ENCODE results near the gene GRM8.

The GRM8 gene

DNA sequence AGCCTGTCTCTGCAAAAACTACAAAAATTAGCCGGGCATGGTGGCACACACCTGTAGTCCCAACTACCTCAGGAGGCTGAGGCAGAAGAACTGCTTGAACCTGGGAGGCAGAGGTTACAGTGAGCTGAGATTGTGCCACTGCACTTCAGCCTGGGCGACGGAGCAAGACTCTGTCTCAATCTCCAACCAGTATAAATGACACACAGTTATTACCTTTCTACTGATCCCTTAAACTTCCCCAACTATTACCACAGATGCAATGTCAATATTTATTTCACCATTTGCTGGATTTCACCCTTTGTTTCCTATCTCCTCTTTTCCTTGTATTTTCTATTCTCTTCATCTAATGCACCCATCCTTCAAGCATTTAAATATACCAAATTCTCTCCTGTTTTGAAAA lies 431.8 kb downstream of the GRM8 start:
- DNase-seq (ENCODE audit: extremely low read depth in 1 of 2, low read depth in 1 of 2): no peak

DNA sequence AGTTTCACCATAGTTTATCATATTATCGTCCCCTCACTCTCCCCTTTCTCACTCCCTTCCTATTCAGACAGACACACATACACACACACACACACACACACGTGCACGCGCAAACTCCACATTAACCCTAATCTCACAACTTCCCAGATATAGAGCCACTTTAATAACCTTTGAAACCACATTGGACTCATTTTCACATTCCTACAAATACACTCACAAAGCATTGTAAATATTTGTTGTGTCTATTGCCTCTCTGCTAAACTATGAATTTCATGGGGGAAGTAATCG lies 433.6 kb downstream of the GRM8 start:
- DNase-seq (ENCODE audit: extremely low read depth in 1 of 2, low read depth in 1 of 2): no peak

DNA sequence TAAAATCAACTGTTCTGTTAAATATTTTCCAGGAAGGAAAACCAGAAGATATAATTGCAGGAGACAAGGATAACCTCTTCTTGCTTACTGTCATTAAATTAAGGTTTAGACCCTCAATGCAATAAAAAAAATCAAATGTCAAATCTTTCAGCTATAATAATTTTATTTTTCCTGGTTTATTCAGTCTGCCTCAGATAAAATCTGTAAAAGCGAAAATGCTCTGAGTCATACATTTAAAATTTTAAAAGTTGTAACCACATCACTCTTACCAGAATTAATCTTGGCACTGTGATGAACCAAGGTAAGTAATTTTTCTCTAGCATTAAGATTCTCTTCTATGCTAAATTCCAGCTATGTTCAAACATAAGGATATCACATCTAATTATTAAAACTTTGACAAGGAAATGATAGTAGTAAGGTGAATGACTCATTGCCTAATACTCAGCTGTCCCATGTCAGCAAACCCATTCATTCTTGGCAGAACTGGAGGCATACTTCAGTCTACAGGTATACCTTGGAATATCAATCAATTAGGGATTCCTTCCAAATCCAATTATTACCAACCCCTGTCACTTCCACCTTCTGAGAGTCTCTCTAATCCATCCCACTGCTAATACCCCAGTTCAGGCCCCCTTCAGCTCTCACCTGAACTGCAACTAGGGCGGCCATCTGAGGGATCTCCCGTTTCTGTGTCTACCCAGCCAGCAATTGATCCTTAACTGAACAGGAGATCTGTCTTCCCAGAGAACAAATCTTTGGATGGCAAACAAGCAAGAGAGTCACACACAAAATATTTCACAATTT lies 434.1 kb downstream of the GRM8 start:
- DNase-seq (ENCODE audit: extremely low read depth in 1 of 2, low read depth in 1 of 2): no peak

DNA sequence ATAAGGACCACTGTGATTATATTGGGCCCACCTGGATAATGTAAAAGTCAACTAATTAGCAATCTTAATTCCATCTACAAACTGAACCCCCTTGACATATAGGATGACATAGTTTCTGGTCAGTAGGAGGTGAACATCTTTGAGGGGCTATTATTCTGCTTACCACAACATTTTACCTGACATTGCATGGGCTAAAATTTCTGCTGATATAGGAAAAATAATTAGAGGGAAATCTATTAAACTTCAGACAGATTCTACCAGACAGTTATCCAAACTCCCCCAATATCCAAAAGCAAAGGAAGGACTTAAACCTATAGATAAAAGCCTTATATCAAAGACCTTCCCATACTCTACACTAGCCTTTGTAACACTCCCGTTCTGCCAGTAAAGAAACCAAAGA lies 443.6 kb downstream of the GRM8 start:
- no peak for DNase-seq (ENCODE audit: extremely low read depth in 1 of 2, low read depth in 1 of 2)

DNA sequence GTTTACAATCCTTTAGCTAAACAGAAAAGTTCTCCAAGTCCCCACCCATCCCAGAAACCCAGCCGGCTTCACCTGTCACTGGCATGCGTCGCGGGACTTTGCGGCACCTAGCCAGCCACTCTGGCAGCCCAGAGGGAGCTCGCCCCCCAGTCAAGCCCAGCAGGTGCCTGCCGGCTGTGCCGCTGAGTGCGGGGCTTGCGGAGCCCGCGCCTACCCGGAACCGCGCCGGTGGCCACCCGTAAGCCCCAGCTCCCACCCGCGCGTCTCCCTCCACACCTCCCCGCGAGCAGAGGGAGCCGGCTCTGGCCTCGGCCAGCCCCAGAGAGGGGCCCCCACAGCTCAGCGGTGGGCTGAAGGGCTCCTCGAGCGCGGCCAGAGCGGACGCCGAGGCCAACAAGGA lies 446.1 kb downstream of the GRM8 start:
- DNase-seq (ENCODE audit: extremely low read depth in 1 of 2, low read depth in 1 of 2): no peak

DNA sequence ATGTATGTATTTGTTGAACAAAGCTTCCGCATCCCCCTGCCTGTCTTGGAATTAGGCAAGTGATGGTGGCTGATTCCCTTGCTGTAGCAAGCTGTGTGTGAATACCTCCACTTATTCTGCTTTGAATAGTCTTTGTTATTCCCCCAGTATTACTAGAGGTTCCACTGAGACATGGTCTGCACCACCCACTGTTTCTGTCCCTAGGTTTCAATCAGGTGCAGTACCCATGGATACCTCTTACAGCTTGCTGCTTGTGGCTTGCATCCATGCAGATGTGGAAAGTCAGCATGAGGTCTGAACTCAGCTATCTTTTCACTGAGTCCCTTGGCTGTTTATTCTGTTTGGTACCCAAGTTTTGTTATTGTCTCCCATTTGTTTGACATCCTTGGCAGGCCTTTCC lies 447.4 kb downstream of the GRM8 start:
- no peak for DNase-seq (ENCODE audit: extremely low read depth in 1 of 2, low read depth in 1 of 2)

DNA sequence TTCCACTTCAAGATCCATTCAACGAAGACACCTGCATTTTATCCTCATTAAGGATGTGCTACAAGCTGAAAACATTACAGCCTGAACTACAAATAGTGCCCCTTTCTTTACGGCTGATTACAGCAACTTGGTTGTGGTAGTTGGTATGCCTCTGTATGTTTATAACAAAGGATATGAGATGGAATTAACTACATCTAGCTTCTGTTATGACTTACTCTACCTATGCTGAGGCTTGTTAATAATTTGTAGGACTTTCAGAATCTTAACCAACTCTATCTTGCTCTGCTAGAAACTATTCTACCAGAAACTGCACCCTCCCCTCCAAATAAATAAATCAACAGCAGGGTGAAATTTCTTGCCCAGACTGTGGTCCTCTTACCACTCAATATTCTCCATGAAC lies 448.1 kb downstream of the GRM8 start:
- DNase-seq (ENCODE audit: extremely low read depth in 1 of 2, low read depth in 1 of 2): no peak

DNA sequence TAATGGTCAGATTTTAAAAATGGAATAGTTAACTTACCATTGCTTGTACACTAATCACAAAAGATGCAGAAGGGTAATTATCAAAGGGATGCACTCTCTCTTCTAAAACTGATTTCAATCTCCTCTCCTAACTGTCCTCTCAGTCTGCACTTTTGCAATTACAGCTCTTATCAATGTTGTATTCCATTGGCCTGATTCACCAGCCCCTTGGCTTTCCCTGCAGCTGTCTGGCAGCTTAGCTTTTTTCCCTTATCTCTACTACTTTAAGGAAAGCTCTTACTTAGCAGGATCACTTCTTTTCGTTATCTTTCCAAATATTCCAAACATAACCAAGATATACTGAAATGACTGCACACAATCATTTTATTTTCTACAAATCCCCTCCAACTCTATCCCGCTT lies 448.8 kb downstream of the GRM8 start:
- no peak for DNase-seq (ENCODE audit: extremely low read depth in 1 of 2, low read depth in 1 of 2)

DNA sequence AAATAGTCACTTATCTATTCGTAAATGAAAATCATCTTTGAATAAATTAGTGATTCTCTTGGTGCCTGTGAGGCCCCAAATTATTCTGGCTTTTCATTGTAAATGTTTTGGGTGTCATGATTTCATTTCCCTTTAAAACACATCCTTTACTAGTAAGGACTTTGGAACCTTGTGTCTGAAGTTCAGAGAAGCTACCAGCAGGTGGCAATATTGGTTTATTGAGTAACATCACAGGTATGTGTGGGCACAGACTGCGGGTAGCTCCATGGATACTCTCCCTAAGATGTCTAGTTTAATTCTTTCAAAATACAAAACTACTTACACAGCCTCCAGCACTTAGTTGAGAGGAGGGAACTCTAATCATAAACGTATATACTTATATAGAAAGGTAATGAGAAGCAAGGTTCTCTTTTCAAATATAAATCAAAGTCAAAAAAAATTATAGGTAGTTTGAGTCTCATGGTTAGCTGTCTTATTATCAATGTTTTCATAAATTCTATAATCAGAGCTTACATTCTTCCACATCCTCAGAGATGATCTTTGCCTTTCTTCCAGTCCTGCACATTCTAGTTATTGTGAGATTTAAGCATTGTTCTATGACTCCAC lies 449.6 kb downstream of the GRM8 start:
- no peak for DNase-seq (ENCODE audit: extremely low read depth in 1 of 2, low read depth in 1 of 2)

DNA sequence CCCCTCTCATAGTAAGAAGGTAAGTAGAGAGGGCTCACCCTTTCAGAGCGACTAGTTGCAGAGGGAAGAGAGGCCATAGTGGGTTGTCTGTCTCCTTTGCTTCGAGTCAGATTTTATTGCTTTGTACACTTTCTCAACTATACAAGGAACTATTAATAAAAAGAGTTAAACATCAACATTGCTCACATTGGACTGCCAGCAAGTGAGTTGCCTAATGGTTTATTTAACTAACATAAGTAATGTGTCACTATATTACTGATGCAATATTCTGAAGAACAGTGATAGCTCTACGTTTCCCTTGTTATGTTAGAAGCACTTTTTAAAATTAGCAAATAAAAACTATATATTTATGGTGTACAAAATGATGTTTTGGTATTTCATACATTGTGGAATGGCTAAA lies 451.0 kb downstream of the GRM8 start:
- DNase-seq (ENCODE audit: extremely low read depth in 1 of 2, low read depth in 1 of 2): no peak

DNA sequence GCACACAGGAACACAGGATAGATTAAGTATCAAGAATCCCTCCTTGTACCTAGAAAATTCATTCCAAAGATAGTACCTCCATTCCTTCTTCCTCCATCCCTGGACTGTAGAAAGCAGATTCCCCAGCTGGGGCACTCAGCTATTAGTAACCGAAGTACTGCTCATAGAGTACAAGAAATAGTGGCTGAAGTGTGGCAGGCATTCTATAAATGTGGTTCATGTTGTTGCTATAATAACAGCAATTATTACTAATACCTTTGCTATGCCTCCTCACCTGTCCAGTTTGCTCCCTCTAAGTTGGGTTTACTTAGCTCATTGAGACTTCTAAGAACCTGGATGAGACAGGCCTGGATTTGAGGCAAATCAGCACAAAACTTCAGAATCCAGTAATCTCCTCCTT lies 453.2 kb downstream of the GRM8 start:
- no peak for DNase-seq (ENCODE audit: extremely low read depth in 1 of 2, low read depth in 1 of 2)

DNA sequence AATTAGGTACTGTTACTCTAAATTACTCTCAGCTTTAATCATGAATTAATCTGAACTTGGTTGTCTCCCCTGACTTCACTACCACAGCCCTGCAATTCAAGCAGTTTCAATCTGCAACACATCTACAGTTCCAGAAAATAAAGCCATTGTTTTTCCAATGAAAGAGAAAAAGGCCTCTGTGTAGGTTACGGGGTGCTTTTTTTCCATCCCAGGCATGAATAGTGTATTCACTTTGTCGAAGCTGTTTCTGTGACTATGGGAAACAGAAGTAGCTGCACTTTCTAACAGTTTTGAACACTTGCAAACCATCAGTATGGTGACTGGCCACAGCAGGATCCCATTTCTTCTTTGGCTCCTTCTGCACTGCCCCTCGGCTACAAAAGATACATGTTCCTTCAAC lies 460.2 kb downstream of the GRM8 start:
- DNase-seq (ENCODE audit: extremely low read depth in 1 of 2, low read depth in 1 of 2): no peak

DNA sequence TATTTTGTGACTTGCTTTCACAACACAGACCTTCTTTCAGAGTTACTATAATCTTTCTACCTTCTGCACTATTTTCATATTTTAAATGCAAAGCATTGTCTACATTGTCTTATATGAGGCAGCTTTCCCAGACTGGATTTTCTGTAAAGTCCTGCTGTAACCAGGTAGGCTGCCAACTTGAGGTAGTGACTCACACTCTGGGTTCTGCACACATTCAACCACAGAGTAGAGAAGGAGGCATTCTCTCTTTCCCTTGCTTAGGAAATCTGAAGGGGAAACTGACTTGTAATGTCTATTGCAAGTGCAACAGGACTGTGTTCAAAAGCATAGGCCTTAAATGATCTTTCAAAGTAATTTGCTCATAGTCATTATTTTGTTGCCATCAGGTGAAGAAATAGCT lies 461.4 kb downstream of the GRM8 start:
- DNase-seq (ENCODE audit: extremely low read depth in 1 of 2, low read depth in 1 of 2): no peak

DNA sequence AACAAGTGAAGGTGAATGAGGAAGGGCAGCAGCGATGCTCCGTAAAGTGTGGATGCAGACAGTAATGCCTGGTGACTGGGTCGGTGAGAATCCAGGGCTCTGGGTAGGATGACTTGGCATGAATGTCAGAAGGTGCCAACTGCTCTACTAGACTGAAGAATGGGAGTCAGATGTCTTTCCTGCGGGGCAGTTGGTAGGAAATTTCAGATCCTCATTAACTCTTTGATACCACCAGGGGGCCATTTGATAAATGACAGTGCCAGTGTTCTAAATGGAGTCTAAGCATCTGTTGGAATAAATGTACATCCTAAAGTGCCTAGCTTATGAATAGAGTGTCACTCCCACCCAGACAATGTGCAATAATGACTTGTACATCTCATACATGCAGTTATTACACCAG lies 462.0 kb downstream of the GRM8 start:
- no peak for DNase-seq (ENCODE audit: extremely low read depth in 1 of 2, low read depth in 1 of 2)

DNA sequence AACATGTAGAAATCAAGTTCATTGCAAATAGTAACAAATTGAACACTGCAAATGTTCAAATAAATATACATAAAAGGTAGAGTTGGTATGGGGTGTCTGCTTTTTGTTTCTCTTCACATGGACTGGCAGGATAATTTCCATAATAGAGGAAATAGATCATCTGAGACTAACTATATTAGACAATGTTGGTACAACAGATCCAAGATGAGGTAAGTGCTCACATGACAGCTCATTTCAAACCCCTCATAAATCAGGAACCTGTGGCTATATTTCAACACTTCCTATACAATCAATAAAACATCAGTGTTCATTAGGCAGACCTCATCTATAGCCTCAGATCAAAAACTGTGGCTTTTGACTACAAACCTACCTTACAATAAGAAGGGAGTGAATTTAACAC lies 469.1 kb downstream of the GRM8 start:
- DNase-seq (ENCODE audit: extremely low read depth in 1 of 2, low read depth in 1 of 2): no peak

DNA sequence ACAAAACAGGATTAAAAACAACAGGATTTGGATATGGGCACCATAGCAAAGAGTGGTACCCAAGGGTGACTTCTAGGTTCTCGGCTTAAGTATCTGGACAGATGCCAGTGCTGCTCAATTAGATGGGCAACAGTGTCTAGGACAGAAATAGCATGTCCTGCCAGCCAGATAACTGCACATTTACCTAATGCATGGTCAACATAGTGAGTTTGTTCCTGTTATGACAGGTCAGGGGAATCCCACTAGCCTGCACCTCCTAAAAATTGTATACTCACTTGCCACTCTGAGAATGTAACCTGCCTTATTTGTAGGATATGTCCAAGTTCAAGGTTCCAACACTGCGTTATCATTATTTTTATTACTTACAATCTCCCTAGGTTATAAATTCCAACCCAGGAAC lies 471.7 kb downstream of the GRM8 start:
- DNase-seq (ENCODE audit: extremely low read depth in 1 of 2, low read depth in 1 of 2): no peak

DNA sequence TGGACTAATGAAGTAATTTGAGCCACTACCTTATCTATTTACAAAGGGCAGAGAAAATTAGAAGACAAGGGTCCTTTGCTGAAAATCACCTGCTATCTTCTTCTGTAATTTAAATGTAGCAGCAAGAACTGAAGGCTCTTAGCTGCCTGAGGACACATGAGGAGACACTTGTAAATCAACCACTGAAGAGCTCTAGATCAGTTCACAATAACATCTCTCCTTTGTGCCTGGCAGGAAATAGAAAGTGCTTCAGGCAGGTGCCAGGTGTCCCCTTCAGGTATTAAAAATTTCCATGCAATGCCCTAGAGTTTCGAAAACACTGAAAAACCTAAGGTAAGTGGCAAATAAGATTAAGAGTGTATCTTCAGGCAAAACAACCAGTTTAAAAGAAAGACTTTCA lies 474.6 kb downstream of the GRM8 start:
- DNase-seq (ENCODE audit: extremely low read depth in 1 of 2, low read depth in 1 of 2): no peak

DNA sequence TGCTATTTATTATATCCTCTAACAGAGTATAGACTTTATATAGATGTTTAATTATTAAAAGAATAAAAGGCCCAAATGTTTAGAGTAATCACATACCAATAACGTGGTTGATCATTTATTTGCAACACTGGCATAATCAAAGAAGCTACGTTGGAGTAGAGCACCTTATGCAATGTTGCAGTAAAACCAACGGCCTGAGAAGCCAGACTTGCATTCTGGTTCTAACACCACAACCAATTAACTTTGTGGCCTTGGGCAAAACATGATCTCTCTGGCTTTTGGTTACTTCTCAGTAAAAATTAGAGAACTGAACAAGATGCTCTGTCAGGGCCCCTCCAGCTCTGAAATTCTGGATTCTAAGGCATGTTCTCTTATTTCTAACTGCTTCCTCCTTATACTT lies 476.2 kb downstream of the GRM8 start:
- no peak for DNase-seq (ENCODE audit: extremely low read depth in 1 of 2, low read depth in 1 of 2)

DNA sequence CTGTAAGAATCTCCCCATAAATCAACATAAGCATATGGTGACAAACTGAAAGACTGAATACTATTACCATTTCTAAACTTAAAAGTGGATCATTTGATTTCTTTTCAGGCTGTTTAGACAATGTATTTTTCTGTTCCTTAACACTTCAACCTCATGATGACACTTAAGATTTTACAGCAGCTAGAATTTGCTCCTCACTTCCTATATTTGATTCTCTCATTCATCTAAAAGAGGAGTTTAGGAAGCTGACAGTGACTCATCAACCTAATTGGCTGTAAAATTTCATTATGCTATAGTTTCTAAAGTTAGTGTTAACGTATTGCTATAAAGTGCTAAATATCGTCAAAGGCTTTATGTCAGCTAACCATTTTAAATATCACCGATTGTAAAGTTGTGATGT lies 478.7 kb downstream of the GRM8 start:
- no peak for DNase-seq (ENCODE audit: extremely low read depth in 1 of 2, low read depth in 1 of 2)

DNA sequence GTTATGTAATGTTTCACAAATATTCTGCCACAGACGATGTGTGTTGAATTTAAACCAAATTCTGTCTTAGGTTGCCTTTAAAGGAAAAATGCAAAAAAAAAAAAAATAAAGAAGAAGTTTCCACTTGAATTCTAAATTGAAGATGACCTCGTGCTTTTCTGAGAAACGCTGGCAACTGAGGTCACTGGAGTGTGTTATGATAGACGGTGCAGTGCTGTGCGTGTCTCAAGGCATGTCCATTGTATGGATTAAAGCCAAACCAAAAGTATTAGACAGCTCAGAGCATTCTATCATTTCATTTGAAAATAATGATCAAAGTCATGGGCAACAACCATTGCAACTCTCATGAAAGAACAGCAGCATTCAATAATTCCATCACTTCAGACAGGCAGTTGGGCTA lies 483.9 kb downstream of the GRM8 start:
- no peak for DNase-seq (ENCODE audit: extremely low read depth in 1 of 2, low read depth in 1 of 2)

DNA sequence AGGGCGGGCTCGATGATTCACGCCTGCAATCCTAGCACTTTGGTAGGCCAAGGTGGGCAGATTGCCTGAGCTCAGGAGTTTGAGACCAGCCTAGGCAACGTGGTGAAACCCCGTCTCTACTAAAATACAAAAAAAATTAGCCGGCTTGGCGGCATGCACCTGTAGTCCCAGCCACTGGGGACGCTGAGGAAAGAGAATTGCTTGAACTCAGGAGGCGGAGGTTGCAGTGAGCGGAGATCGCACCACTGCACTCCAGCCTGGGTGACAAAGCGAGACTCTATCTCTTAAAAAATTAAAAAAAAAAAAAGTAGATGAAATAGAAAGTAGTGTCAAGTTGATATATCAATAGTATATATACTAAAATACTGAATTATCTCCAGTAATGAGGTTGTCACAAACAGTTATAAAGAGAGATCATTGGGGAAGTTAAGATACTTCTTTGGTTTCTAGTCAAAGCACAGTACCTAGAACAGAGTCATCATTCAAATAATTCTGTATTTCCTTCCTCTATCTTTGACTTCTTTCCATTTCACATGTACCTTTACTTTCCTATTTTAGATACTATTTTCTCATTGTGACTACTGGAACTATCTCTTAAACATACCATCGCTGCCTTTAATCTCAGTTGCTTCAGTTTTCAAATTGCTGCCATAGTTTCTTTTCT lies 491.7 kb downstream of the GRM8 start:
- DNase-seq (ENCODE audit: extremely low read depth in 1 of 2, low read depth in 1 of 2): no peak

DNA sequence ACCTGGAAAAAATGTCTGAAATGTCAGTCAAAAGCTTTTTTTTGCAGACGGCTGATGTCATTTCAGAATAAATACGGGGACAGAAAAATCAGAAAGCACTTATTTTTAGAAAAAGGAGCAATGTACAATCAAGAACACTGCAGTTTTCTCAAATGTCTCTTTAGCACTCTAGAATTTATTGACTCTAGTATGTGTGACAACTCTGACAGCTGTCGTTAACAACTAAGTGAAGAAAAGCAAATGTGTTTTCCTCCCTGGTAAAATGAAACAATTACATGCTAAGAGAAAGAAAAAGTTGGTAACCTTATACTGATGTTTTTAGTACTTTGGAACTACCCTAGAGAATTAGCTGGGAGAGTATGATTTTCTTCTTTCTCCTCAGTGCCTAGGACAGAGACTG lies 497.4 kb downstream of the GRM8 start:
- no peak for DNase-seq (ENCODE audit: extremely low read depth in 1 of 2, low read depth in 1 of 2)
